Activated CD4-positive, alpha-beta memory T cell treated with anti-CD3 and anti-CD28 coated beads for 36 hours (primary cell): ENCODE data around the gene NOC4L. TPM values are rescaled to one million over a fixed set of nuclear protein-coding genes. Genes with fewer than 3 reads are reported as not detected.

Experiments
- total RNA-seq, 2 experiments: library from RNA; stranded (reverse); gene quantifications; one replicate each; pipeline ENCODE4 v1.2.3, GENCODE V29; 2021

NOC4L gene
- total RNA-seq, 2 experiments from 2014 or later, result 29.8 to 30.5 TPM

Other genes starting within 250 kb of the NOC4L start
- gene ULK1, start 249.8 kb upstream of the NOC4L start, total RNA-seq, result 10 to 100 TPM; 13.8 to 17.8 TPM
- gene PUS1, start 215.2 kb upstream of the NOC4L start, total RNA-seq, result 10 to 100 TPM; 48.6 to 53.9 TPM
- gene EP400, start 194.5 kb upstream of the NOC4L start, total RNA-seq, result 10 to 100 TPM; 39.9 to 45.5 TPM
- gene DDX51, start 138 bp upstream of the NOC4L start, total RNA-seq, result 10 to 100 TPM; 18.3 to 21.3 TPM
- gene GALNT9, start 185.1 kb downstream of the NOC4L start, total RNA-seq, result under 1 TPM; 0.12 to 0.29 TPM